Measurements from ENCODE around the gene TLX3. TPM values are rescaled to one million over a fixed set of nuclear protein-coding genes. Genes with fewer than 3 reads are reported as not detected.

TLX3 gene
- total and polyA plus RNA-seq, 2 of the 4 experiments (the other 2 are of a cell fraction), result not detected

GRCh38 chr5:171299228-171299627 is 9.8 kb upstream of the TLX3 start:
- in situ Hi-C loops (cut with MboI; ENCODE audit: low sequenced_read_pairs), result no loop called here
- dilution Hi-C loops (cut with HindIII; ENCODE audit: low sequenced_read_pairs, unreplicated experiment), result no loop called here
- no peak for ATAC-seq (ENCODE audit: low read depth)

More at GRCh38 chr5:171299228-171299627, 9.8 kb upstream of the TLX3 start:
- Histone ChIP-seq H3K56ac (ENCODE audit: extremely low read depth, insufficient read depth, low read length) (no peak overlapping the region), H2BK15ac (ENCODE audit: low read depth, low read length) (no peak overlapping the region), H3K4me1 (ENCODE audit: control insufficient read depth, insufficient read depth, low read length) (peaks cover 8% of the 10 kb centered on the region), H4K5ac (ENCODE audit: low read depth, low read length) (no peak overlapping the region), H2AFZ (replicated peaks; ENCODE audit: low read length, poor library complexity) (no peak overlapping the region), H3K23ac (ENCODE audit: low read depth, low read length) (no peak overlapping the region), H4K8ac (ENCODE audit: low read depth in 2 of 2, low read length in 2 of 2) (no peak overlapping the region), H4K20me1 (ENCODE audit: insufficient read depth, low read length) (no peaks in the 10 kb centered on the region), H2AK9ac (replicated peaks; ENCODE audit: low read depth, low read length, poor library complexity) (no peak overlapping the region), H3K9ac (ENCODE audit: low read depth, low read length) (no peak overlapping the region), H3K79me1 (ENCODE audit: low read depth in 1 of 2, low read length in 2 of 2) (no peaks in the 10 kb centered on the region), H3K18ac (ENCODE audit: low read depth, low read length) (no peak overlapping the region), H2BK20ac (ENCODE audit: low read depth, low read length) (no peak overlapping the region), H3K27ac (ENCODE audit: insufficient read depth, low read length) (no peak overlapping the region), H3K4me2 (ENCODE audit: low read depth, low read length) (no peak overlapping the region), H2AK5ac (ENCODE audit: low read depth, low read length) (no peak overlapping the region), H3K4ac (ENCODE audit: low read depth, low read length) (no peak overlapping the region), H3K9me1 (ENCODE audit: insufficient read depth, low read length) (0 out of 2 replicates have a peak, but pooled peaks cover 3% of the 10 kb centered on the region), H3K9me3 (ENCODE audit: control insufficient read depth, insufficient read depth, low read length) (no peaks in the 10 kb centered on the region), H3K36me3 (ENCODE audit: control insufficient read depth, insufficient read depth, low read length) (peaks cover 5% of the 10 kb centered on the region), H4K91ac (ENCODE audit: insufficient read depth, low read depth, low read length) (no peak overlapping the region), H3K27me3 (ENCODE audit: control insufficient read depth, insufficient read depth, low read length) (peaks cover 4% of the 10 kb centered on the region), H3K4me3 (ENCODE audit: insufficient read depth, low read depth, low read length) (no peak overlapping the region), H2BK120ac (ENCODE audit: low read depth, low read length) (no peak overlapping the region), H3K14ac (replicated peaks; ENCODE audit: low read depth, low read length) (no peak overlapping the region), H2BK5ac (ENCODE audit: low read depth, low read length, poor library complexity, severe bottlenecking) (no peak overlapping the region)
- no TSS peak for BruUV-seq (replicated peaks)
- intact Hi-C loops (cut with micrococcal nuclease), result no loop called here
- CTCF ChIA-PET, result no interaction called here
- DNase-seq, result no peak
- no CpG with 5 or more reads among the region's 4 CpGs for WGBS, 2 experiments (ENCODE audit: extremely low coverage in 2 of 2, insufficient read length in 1 of 2)
- POLR2A ChIA-PET (ENCODE audit: unreplicated experiment), result no interaction called here
- TF ChIP-seq USF2 (IDR thresholded peaks at IDR 0.05; ENCODE audit: low read depth, low read length), result no peak
- TF ChIP-seq RCOR1 (IDR thresholded peaks at IDR 0.05; ENCODE audit: insufficient replicate concordance, low read length), result no peak
- TF ChIP-seq CHD1 (IDR thresholded peaks at IDR 0.05; ENCODE audit: low read depth, low read length), result no peak
- no peak for TF ChIP-seq MAZ (IDR thresholded peaks at IDR 0.05; ENCODE audit: borderline replicate concordance, low read depth, low read length)
- TF ChIP-seq CTCF (conservative IDR thresholded peaks at IDR 0.05; ENCODE audit: low read depth, low read length), result no peak
- TF ChIP-seq BHLHE40 (IDR thresholded peaks at IDR 0.05; ENCODE audit: low read depth, low read length), result no peak
